Medulla oblongata (tissue), 1 donor: ENCODE data around the gene PHEX.

ENCODE experiments used
- DNase-seq: peaks from one replicate; pipeline ENCODE4 v3.0.0-alpha.2; 2015; ENCODE audit errors: extremely low spot score

The PHEX gene

GRCh38 chrX:22148565-22148964 lies 116.4 kb downstream of the PHEX start:
- DNase-seq: no peak

- DNase-seq: no peak
These were observed 118.2 kb downstream of the PHEX start for GRCh38 chrX:22150371-22150770.

DNA sequence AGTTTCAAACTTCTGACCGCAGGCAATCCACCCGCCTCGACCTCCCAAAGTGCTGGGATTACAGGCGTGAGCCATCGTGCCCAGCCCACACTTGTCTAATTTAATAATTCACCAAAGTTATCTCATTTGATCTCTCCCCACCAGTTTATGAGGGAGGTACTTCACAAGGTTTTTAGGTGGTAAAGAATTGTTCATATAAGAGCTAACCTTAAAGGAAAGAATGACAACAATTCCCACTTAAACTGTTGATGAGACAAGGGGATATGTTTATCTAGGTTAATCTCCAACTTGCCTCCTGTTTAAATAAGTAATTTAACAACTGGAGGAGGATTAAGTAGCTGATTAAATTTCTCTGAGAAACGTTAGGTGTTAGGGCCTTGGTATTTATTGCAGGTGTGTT lies 123.0 kb downstream of the PHEX start:
- DNase-seq: no peak

GRCh38 chrX:22159071-22159470 lies 126.9 kb downstream of the PHEX start:
- no peak for DNase-seq

- no peak for DNase-seq
These were observed 131.2 kb downstream of the PHEX start for GRCh38 chrX:22163326-22163725.

DNA sequence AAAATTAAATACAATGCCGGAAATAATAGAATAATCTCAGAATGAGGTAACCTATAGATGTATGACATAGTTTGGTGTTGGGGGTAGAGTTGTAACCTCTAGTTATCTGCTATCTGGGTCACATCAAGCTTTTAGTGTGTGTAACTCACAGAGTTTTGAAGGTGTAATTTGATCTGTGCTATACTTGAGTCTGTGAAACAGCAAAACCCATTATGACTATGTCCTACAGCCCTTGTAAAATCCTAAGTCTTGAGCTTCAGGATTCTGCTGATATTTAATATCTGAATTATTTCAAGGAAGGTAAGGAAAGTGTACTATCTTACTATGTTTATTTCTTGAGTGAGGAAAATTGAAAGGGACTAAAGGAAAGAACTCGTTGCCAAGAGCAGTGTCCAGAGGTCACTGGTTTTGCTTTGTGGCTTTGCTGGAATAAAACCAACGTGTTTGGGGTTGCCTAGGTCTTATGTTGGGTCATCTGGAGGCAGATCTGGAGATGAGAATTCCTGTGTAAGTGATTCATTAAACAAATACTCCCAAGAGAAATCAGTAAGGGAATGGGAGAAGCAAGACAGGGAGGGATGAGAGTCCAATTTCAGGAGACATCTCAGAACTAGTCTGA lies 132.8 kb downstream of the PHEX start:
- no peak for DNase-seq

- DNase-seq: no peak
These were observed 133.8 kb downstream of the PHEX start for GRCh38 chrX:22165732-22166457.

DNA sequence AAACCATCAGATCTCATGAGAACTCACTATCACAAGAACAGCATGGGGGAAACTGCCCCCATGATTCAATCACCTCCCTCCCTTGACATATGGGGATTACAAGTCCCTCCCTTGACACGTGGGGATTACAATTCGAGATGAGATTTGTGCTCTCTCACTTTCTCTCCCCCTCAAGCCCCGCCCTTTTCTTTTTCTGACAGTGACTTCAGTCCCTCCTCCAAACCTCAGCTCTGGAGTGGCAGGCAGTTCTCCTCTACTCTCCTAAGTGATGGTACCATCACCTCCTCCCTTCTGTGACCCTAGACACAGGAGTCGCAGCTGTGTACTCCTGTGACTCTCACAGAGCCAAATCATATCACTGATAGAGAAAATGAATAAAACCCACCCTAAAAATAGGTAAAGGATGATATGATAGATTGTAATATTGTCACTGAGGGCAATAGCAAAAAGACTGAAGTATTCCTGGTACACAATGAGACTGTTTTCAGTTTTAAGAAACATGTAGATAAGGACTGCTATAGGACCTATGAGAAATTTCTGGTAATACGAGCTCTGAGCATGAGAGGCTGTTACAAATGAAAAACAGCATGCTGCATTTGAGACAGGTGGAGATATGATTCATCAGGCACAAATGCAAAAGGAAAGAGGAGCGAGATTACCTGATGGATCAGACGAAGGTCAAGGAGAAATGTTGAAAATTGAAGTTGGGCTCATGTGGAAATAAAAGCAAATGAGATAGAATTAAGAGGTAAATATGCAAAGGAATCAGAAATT lies 139.3 kb downstream of the PHEX start:
- no peak for DNase-seq

DNA sequence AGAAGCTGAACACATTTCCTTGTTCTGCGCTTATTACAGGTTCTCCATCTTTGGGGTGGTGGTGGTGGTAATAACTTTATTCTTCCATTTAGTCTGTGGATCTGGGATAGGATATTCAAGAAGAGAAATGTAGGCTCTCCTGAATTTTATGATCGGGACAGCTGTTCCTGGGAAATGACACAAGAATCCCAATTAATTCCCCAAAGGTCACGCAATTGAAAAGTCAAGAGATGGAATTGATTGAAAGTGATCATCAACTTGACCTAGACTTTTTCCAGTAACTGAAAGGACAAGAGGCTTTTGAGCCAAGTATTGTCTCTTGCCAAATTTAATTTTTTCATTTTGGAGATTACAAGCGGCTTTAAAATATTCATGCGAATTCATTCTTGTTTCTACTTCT lies 141.8 kb downstream of the PHEX start:
- no peak for DNase-seq

DNA sequence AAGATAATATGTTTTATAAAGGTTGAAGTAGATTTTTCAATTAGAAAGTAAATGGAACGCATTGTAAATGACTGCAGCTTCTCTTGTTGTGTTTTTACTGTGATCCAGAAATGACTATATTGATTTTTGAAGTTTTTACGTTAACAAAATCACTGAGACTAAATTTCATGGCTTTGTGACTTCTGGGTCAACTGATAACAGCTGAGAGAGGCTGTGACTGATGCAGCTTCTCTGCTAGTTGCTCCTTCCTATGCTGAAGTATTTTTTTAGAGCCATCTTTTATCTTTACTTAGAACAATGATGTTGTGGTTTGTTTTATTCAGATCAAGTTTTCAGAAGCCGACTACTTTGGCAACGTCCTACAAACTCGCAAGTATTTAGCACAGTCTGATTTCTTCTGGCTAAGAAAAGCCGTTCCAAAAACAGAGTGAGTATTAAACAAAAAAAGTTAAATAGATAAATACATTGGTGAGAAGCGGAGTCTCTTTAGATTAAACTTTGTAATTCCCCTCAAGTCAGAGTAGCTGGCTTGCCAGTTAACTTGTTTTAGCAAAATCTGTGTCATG lies 145.9 kb downstream of the PHEX start:
- DNase-seq: no peak

GRCh38 chrX:22184096-22184495 lies 152.0 kb downstream of the PHEX start:
- DNase-seq: no peak

DNA sequence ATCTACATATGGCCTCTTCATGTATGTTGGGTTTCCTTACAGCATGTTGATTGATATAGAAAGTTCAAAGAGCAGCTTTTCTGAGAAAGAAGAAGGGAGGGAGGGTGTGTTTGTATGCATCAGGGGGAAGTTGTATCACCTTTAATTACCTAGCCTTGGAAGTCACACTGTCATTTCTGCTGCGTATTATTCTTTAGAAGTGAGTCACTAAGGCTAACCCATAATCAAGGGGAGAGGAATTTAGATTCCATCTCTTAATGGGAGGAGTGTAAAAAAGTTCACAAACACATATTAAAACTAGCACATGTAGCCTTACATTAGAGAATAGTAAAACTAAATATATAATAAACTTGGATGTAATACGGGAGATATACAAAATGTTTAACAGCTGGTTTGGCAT lies 154.0 kb downstream of the PHEX start:
- DNase-seq: no peak

DNA sequence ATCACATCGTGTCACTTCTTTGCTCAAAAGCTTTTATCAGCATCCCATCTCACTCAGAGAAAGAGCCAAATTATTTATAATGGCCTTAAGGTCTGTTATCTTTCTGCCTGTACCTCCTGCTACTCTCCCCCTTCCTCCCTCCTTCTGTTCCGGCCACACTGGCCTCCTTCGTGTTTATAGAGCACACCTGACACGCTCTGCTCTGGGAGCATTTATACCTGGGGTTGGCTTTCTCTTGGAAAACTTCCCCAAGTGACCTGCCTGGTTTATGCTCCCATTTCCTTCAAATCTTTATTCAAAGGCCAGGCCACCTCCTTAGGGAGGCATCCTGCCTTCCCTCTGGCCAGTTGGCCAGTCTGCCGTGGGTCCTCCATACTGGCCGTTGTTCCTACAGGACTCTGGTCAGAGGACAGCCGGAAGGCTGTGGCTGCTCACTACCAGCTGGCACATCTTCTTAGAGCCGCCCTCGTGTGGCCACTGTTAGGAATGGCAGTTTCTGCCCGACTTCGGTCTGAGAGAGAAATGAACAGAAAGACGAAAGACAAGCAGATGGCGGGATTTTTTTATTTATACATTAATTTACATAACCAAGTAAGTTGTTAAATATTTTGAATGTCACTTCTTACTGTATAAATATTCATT lies 160.4 kb downstream of the PHEX start:
- DNase-seq: peak; percentile 67

DNA sequence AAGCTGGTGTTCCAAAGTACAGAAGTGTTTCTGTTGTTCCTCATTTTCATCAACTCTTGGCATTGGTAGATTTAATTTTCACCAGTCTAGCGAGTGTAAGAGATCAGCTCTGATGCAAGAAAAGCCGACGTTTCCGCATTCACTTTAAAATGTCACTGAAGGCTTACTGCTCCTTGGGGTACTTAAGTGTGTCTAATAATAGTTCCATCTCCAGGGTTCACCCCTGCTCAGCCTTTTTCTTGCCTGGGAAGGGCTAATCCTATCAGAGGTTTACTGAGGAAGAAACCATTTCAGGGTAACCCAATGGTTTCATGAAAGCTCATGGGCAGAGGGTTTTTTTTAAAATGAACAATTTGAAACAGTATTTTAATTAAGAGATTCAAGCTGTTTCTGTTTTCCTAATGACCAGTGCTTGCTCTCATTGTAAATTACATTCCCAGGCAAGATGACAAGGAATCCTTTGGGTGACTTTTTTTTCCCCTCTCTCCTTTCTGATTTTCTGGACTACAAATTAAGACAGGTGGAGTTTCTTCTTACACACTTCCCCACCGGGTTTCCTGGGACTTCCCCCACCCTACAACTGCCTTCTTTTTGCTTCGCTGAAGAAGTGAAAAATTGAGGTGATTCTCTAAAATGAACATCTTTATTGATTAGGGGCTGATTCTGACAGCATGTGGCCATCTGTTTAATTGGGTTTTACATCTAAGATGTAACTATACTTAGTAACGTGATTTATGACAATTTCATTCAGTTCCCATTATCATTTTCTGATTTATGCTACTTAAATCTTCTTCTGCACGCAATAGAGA lies 161.9 kb downstream of the PHEX start:
- DNase-seq: no peak

DNA sequence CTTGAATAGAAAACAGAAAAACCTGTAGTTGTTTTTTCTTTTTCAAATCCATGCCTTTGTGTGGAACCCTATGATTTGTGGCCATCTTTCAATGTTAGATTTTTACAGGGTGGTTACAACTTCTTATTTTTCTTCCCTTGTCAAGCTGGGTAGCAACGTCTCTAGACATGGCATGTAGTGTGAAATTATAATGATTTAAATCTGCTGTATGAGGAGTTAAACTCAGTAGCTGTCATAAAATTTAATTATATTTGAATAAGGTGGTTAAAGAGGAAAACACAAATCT lies 162.5 kb downstream of the PHEX start:
- no peak for DNase-seq

GRCh38 chrX:22196149-22196548 lies 164.0 kb downstream of the PHEX start:
- DNase-seq: no peak

DNA sequence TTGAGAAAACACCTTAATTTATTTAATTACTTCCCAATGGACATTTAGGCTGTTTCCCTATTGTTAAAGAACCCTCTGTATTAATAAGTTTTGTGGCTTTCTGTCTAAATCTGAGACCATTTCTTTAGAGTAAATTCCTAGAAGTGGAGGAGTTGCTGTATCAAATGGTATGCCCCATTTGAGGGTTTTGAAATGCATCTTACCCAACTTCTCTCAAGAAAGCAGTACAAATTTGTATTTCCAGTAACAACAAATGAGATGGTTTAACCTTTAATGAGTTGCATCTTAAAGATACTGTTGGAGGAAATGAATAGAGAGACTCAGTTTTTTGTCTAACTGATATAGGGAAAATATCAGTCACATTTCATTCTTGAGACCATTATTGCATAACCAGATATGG lies 170.1 kb downstream of the PHEX start:
- no peak for DNase-seq

- DNase-seq: no peak
These were observed 171.1 kb downstream of the PHEX start for GRCh38 chrX:22203186-22203585.

DNA sequence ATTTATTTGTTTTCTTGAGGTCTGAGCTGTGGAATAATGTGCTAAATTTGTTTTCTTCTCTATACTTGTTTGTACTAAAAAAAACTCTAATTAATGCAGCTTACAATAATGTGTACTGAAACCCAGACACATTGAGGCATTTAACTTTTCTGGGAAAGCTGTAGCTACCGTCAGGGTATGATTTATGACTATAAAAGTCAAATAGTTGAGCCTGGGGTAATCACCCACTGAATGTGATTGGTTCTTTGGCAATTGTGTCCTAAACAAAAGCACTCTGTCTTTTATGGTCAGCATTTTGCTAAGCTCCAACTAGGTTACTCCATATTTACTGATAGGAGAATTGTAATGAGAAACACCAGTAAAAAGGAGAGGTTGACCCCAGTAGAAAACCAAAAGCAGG lies 174.7 kb downstream of the PHEX start:
- DNase-seq: no peak

DNA sequence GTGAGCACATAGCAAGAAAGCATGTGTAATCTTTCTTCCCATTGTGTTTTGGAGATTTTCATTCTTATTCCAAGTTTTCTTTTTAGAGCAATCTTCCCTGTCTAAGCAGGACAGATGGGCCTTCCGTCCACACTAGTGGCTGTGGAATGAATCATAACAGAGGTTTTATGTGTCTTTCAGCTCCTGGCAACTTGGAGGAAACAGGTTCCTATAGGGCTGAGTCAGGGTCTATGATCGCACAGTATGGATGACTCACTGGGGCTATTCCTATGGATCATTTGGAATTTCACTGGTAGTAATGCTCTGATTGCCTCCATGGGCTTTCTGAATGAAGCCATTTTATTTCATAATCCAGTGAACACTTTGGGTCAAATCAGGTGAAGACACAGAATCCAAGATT lies 188.8 kb downstream of the PHEX start:
- no peak for DNase-seq

DNA sequence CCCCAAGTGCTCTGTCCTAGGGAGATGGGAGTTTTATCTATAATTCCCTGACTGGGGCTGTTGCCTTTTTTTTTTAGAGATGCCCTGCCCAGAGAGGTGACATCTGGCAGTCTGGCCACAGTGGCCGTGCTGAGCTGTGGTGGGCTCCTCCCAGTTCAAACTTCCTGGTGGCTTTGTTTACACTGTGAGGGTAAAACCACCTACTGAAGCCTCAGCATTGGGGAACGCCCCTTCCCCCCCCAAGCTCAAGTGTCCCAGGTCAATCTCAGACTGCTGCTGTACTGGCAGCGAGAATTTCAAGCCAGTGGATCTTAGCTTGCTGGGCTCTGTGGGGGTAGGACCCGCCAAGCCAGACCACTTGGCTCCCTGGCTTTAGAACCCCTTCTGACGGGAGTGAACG lies 202.3 kb downstream of the PHEX start:
- no peak for DNase-seq

DNA sequence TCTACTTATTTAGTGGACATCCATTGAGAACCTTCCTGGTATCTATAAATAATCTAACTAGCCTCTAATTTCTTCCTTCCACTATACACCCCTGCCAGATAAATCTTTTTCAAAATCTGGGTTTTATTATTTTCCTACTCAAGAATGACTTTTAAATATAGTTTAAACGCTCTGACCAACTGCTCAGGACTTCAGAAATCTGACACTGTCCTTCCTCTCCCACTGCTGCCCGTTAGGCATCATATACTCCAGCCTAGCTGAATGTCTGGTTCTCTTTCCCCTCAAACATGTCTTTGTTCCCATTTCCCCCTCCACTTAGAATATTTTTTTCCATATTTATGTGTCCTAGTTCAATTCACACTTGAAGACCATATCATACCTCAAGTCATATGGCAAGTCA lies 205.4 kb downstream of the PHEX start:
- DNase-seq: no peak
